ENCODE results near the gene CTPS1. TPM values are rescaled to one million over a fixed set of nuclear protein-coding genes. Genes with fewer than 3 reads are reported as not detected.

The CTPS1 gene
- total RNA-seq, 2 donors from 2014 or later, result 11.1 to 14.0 TPM

DNA sequence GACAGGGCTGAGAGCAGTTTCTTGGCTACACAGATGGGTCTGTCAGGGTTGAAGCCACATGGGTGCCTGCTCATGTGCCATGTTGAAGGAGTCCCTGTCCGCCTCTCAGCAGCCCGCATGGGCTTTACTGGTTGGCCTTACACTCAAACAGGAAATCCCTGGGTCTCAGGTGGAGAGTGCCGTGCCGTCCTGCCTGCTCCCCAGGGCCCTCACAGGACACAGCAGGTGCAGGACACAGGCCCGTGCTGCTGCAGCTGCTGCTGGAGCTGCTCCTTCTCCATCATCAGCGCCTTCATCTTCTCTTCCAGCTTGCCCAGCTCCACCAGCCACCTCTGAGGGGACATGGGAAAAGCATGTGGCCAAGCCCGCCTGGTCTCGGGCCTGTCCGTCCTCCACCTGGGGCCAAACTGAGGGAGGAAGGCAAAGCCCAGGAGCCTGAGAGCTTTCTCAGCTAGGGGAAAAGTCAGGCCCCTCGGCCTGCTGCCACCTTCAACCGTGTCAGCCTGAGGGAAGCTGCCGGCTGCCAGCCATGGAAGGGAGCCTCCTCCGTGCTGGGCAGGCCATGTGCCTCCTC lies 36.5 kb downstream of the CTPS1 start:
- no peak for DNase-seq
- no peak for ATAC-seq
- intact Hi-C loops (cut with DNase I, micrococcal nuclease), result no loop called here

DNA sequence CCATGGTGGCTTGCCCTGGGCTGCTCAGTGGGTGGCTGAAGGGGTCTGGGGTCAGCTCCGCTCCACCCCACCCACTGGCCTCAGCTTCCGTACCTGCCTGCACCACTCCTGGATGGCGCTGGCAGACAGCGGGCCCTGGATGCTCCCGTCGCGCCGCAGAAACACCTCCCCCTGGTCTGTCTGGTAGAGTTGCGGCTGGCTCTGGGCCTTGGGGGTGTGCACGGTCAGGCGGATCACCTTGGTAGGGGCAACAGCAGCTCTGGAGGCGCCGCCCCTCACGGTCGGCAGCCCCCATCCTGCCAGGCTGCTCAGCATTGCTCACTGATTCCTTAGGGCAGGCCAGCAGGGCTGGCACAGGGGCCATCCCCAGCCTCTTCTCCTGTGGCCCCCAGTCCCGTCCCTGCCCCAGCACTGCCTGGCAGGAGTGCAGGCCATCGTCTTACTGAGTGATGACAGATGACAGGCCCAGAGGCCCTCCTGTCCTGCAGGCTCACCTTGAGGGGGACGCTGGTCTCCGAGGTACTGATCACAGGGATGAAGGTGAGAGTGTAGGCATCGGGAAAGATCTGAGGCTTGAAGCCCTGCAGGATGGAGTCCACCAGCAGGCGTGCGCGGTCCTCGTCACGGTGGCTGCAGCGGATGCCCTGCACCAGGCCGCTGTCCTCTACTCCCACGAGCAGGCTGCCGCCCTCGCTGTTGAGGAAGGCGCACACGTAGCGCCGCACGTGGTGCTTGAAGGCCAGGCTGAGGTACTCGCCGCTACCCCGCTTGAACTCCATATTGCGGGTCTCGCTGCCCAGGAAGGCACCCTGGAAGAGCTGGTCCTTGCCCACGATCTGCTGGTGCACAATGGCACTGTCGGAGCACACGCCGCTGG lies 37.9 kb downstream of the CTPS1 start:
- intact Hi-C loops (cut with DNase I, micrococcal nuclease), result no loop called here
- no peak for DNase-seq
- ATAC-seq, result no peak

DNA sequence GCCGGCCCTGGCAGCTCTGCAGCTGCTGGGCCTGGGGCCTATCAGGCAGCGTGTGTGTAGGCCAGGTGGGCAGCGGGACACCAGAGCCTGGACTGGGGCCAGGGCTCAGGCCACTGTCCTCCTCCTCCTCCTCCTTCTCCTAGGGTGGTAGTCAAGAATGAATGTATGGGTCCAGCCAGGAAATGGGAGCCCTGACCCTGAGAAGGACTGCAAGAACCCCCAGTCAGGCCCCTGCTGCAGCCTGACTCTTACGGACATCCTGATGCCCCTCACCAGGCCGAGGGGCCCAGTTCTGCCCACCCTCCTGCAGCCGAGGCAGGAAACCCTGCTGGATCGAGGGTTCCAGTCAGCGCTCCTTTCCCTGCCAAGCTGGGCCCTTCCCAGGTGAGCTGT lies 38.5 kb downstream of the CTPS1 start:
- ATAC-seq (no peak), DNase-seq (no peak)
- intact Hi-C loops (cut with DNase I, micrococcal nuclease), result no loop called here

DNA sequence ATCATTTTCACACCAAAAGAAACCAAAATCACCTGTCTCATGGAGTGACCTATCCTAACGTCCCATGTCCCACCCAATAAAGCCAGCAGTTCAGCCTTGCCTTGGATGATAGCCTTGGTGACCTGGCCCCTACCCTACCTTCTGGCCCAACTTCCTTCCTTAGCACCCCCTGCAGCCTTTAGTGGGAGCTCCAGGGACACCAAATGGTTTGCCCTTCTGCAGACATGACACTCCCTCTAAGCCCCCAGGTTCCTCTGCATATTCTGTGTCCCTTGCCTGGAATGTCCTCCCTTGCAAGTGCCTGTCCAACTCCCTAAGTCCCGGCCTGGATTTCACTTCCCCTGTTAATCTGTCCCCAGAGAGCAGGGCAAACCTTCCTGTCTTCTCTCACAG lies 39.9 kb downstream of the CTPS1 start:
- intact Hi-C loops (cut with DNase I, micrococcal nuclease), result no loop called here
- ATAC-seq, result no peak
- no peak for DNase-seq

DNA sequence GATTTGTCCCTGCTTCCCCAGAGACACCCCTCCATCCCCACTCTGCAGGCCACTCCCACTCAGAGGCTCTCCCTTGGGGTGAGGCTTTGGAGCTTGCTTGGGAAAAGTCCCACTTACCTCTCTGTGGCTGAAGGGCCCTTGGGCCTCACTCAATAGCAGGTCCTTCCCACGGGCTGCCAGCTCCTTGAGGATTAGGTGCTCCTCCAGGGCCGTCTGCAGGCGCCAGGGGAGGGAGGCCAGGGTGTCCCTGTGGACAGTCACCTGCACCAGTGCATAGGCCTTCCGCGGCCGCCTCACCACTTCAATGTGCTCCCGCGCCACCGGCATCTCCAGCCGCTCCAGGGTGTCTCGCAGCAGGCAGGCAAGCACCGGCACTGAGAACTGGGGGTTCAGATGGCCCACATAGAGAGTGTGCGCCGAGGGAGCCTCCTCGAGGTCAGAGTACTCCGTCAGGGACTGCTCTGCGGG lies 40.6 kb downstream of the CTPS1 start:
- intact Hi-C loops (cut with DNase I, micrococcal nuclease), result no loop called here
- peak; percentile 11 for ATAC-seq

DNA sequence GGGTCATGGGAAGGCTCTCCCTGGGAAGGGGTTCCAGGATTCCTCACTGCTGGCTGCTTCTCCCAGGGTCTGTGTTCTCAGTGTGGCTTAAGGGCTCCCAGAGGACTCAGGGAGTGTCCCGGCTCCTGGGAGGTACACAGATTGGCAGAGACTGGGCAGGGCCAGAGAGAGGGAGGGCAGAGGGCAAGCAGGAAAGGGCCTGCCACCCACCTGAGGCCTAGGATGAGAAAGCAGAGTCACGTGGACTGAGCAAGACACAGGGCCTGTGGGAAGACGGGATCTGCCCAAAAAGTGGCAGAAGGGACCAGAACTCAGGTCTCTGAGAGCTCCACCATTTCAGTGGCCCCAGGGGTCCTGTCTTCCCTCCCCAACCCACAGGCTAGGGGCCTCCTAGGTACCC lies 41.2 kb downstream of the CTPS1 start:
- intact Hi-C loops (cut with DNase I, micrococcal nuclease), result no loop called here
- DNase-seq (peak in 1 of 2 donors; percentile 34), ATAC-seq (peak; percentile 82)

More for the DNA sequence above, 40.6 kb downstream of the CTPS1 start:
- DNase-seq, result no peak

DNA sequence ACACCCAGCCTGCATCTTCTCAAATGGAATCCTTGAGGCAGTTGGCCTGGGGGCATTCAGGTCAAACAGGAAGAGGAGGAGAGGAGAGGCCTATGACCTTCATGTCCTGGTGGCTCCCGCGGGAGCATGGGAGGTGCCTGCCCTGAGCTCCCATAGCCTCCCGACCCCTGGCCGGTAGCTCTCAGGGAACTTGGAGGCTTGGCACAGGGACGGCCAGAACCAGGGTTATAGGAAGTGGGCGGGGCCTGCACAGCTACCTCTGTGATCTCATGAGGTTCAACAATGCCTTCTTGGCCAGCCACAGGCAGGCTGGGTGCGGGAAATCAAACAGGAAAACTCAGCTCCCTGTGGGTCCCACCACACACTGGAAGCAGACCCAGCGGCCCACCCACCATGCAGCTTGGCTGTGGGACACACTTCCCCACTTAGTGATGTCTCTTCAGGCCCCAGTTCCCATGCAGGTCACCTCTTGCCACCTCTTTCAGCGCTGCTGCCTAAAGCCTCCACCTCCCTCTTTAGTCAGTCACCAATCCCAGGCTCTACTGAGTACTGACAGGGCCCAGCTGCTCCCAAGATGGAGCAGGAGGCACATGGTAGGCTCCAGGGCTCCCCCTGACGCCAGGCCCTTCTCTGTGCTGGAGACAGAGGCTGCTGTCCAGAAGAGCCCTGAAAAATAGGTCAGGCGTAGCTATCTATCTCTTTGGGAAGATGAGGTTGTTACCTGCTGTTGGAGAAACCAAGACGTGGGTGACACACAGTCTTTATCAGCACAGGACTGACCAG lies 42.2 kb downstream of the CTPS1 start, which contains the start of gene SLFNL1:
SLFNL1 (minus strand) TSS at position 200 of the 783 bp plus-strand sequence. CDS start 1,065 bp downstream, outside the sequence.
- peak; percentile 34 for ATAC-seq
- peak in 1 of 2 donors; percentile 28 for DNase-seq
- intact Hi-C loops (cut with DNase I, micrococcal nuclease), result no loop called here

DNA sequence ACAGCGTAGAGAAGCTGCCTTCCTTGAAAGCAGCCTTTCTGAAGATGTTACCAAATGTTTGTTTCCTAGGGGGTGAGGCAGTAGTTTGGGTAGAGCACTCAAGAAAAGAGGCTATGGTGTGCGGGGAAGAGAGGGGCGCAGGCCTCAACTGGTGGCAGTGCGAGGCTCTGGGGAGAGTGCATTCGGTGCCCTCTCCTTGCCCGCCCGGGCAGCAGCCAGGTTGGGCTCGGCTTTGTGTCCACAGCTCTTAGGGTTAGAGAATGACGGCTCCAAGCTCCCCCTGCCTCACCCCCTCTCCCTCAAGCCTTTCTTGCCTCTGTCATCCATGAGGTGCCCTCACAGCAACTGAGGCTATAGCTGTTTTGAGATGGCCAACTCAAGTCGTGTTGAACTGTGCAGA lies 42.9 kb downstream of the CTPS1 start:
- DNase-seq (no peak), ATAC-seq (no peak)
- intact Hi-C loops (cut with DNase I, micrococcal nuclease), result no loop called here

DNA sequence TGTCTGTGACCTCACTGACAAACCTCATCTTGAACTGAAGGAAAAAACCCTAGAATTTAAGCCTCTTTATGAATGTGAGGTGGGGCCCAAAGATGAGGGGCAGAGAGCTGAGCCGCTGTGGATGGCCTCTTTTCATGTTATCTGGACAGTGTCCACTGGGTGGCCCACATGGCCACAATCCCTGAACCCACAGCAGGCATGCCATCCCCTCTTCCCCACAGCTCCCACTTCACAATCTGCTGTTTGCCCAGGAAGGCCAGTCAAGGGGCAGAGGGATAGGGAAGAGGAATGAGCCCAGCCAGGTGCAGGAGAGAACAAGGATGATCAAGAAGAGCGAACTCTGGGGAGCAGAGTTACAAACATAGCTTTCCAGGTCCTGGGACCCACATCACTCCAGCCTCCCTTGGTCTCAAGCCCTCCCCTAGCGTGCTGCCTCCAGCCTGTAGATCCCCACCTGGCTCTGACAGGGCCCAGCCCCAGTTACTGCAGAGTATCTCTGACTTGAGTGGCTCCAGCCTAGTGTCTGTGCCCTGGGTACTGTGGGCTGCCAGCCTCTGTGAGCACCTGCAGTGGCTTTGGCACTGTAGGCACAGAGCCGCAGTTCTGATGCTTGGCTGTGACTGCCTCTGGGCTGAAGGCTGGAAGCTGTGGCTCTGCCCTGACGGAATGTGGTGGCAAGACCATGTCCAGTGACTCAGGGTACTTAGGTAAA lies 43.9 kb downstream of the CTPS1 start:
- DNase-seq, result no peak
- no peak for ATAC-seq
- intact Hi-C loops (cut with DNase I, micrococcal nuclease), result no loop called here

DNA sequence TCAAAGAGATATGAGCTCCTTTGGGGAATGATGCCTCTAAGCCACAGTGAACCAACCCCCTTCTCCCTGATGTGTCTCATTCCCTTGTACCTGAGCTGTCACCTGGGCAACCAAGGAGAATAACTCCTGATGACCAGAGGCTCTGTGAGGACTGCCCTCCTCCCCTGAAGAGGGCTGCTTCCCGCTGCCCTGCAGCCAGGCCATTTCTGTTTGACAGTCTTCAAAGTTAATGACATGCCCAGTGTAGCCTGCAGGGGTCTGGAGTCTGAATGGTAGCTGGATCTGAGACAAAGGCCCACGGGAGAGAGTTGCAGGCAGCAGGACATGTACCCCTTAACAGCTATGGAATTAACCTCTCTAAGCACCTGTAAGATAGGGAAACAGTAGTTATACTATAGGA lies 45.5 kb downstream of the CTPS1 start:
- intact Hi-C loops (cut with DNase I, micrococcal nuclease), result no loop called here
- no peak for DNase-seq
- ATAC-seq, result no peak

DNA sequence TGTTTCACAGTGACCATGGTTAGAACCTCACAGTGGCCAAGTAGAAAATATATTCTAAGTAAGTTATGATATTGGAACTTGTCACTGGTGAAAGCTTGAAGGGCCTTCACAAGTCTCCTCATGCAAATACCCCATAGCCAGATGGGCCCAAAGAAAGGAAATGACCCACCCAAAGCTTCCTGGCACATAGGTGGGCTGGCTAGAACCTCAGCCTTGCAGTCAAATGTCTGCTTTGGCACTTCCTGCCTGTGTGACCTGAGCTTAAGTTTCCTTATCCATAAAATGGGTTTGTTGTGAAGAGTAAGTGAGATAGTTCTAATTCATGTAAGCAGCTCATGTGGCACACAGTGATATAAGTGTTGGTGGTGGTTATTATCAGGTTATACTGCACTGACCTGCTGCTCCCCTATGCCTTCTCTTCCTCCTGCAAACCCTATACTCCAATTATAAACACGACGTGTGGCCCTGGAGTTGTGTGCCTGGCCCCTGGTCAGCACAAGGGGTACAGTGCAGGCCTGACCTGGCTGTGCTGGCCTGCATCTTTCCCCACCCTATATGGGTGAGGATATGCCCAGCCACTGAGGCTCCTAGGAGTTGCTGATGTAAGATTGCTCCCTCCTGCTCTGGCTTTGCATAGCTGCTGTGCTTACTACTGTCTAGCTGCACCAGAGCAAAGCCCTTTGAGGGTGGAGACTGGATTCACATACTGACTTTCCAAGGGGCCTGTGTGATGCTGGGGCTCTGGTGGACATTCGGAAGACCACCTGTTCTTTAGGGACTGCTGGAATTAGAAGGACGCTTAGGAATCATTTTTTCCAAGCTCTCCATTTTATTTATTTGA lies 46.7 kb downstream of the CTPS1 start:
- no peak for ATAC-seq
- no peak for DNase-seq
- intact Hi-C loops (cut with DNase I, micrococcal nuclease), result no loop called here

DNA sequence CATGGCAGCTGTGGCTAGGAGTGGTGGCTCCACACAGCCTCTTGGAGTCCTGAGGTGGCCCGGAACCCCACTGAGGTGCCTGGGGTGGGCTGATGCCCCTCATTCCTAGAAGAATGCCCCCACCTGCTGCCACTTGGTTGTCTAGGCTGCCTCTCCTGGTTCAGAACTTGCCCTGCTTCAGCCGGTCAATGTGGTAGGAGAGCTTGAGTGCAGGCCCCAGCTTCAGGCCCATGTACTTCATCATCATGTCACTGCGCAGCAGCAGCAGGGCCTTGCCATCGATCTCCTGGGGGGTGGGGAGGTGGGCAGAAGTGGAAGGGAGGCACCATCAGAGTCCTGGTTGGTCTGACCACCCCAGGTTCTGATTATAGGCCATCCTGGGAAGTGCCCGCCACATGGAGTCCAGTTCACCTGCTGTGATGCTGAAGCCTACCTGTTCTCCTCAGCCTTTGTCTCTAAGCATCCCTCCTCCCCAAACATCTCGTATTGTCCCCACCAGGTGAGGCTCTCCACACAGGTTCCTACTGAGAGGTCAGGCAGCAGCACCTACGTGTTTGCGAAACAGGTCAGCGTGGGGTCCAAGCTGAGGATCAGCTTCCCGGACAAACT lies 48.6 kb downstream of the CTPS1 start:
- intact Hi-C loops (cut with DNase I, micrococcal nuclease), result no loop called here
- ATAC-seq, result no peak

DNA sequence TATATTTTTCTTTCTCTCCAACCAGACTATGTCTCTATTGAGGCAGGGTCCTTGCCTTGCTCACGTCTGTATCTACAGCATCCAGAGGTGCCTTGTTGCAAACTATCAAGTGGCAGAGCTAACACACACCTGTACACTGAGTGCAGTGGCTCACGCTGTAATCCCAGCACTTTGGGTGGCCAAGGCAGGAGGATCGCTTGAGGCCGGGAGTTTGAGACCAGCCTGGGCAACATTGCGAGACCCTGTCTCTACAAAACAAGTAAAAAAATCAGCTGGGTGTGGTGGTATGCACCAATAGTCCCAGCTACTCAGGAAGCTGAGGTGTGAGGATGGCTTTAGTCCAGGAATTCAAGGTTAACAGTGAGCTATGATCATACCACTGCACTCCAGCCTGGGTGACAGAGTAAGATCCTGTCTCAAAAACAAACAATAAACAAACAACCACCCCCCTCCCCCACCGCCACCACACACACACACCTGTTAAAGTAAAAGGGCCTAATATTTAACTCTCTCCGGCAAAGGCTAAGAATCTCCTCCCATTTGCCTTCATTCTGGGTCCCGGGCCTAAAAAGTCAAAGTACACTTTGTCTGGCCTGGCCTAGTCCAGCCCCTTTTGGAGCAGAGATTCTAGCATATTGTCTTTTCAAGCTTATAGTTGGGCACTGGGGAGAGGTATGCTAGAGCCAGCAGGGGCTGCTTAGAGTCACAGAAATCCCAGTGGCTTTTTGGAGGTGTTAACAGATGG lies 51.5 kb downstream of the CTPS1 start:
- no peak for ATAC-seq

More for the DNA sequence above, 48.6 kb downstream of the CTPS1 start:
- no peak for DNase-seq

DNA sequence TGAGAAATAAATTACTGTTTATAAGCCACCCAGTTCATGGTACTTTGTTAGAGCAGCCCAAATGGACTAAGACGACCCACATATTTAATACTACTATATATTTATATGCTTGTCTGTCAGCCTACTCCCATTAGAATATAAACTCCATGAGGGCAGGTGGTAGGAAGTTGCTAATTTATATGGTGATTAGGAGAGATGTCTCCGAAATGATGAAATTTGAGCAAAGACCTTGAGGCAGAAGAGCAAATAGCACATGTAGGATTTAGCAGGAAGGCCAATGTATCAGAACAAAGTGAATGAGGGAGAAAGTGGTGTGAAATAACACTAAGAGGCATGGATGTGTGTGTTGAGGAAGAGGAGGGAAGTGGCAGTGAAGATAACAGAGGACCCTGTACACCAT lies 52.7 kb downstream of the CTPS1 start:
- intact Hi-C loops (cut with DNase I, micrococcal nuclease), result no loop called here
- DNase-seq (no peak), ATAC-seq (no peak)

More for the DNA sequence above, 51.5 kb downstream of the CTPS1 start:
- DNase-seq, result no peak
- intact Hi-C loops (cut with DNase I, micrococcal nuclease), result no loop called here

DNA sequence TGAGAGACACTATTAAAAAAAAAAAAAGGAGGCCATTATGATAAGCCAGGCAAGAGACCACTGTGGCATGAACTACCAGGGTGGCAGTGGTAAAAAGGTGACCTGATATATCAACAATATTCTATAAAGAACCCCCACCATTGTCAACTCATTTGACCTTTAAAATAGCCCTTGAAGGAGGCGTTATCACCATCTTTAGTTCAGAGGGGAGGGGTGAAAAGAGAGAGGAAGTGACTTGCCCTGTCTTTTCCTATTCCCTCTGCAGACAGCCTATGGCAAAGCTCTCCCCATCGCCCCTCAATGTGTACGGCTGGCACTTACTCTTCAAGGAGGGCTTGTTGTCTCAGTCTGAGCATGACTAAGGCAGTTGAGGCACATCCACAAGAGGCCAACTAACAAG lies 53.8 kb downstream of the CTPS1 start:
- intact Hi-C loops (cut with DNase I, micrococcal nuclease), result no loop called here
- no peak for ATAC-seq

DNA sequence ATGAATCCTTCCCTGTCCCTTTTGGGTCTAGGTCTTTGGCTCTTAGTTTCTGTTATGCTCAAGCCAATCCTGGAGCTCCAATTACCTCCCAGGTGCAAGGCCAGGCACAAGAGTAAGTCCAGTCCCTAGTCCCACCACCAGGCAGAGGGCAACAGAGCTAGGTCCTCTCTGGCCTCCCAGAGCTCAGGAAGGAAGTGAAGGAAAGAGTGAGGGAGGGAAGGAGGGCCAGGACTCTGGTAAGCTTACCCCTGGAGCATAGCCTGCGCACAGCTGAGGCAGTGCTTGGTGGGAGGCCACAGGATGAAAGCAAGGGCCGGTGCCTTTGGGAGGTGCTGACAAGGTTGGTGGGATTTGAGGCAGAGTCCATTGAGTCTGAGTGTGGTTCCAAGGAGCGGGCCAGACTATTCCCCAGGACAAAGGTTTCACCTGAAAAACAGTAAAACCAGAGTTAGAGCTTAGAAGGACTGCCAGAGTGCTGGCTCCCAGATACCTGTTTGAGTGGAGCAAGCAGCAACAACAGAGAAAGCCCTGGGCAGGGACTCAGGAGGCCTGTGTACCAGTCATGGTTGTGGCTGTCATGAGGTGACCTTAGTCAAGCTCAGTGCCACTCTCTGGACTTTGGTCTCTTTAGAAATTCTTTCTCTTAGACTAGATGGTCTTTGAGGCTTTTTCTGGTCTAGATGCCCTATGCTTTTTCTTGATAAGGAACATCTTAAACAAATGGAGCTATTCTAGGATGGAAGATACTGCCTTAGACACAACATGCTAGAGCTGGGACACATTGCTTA lies 57.8 kb downstream of the CTPS1 start:
- intact Hi-C loops (cut with DNase I, micrococcal nuclease), result no loop called here
- no peak for ATAC-seq
- DNase-seq, result no peak

More for the DNA sequence above, 53.8 kb downstream of the CTPS1 start:
- no peak for DNase-seq
